ENCODE measurements around the gene CYP4F3. TPM values are rescaled to one million over a fixed set of nuclear protein-coding genes. Genes with fewer than 3 reads are reported as not detected.

CYP4F3 gene
- total RNA-seq, 4 donors from 2014 or later, result 6.3 to 9.7 (median 8.4) TPM

DNA sequence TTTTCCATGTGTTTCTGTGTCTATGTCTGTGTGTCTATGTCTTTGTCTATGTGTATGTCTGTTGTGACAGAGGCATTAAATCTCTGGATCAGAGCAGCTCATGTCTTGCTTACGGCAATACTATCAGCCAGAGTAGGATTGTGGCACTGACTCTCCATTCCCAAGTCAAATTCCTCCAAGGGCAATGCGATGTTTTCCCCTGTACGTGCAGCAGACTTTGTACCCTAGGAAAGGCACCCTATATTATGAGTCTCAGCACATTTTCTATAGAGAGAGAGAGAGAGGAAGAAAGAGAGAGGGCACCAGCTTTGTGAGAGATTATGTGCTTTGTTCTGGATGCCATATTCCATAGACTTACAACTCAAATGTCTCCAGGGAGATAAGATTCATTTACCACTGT lies 11.1 kb downstream of the CYP4F3 start:
- H3K4me3 ChIP-seq (ENCODE audit: low read depth, poor library complexity, severe bottlenecking), result no peak overlapping the region
- WGBS, 2 donors, result 65 to 82% methylated on average over 3 of the region's 3 CpGs
- TF ChIP-seq, protein P1, sequence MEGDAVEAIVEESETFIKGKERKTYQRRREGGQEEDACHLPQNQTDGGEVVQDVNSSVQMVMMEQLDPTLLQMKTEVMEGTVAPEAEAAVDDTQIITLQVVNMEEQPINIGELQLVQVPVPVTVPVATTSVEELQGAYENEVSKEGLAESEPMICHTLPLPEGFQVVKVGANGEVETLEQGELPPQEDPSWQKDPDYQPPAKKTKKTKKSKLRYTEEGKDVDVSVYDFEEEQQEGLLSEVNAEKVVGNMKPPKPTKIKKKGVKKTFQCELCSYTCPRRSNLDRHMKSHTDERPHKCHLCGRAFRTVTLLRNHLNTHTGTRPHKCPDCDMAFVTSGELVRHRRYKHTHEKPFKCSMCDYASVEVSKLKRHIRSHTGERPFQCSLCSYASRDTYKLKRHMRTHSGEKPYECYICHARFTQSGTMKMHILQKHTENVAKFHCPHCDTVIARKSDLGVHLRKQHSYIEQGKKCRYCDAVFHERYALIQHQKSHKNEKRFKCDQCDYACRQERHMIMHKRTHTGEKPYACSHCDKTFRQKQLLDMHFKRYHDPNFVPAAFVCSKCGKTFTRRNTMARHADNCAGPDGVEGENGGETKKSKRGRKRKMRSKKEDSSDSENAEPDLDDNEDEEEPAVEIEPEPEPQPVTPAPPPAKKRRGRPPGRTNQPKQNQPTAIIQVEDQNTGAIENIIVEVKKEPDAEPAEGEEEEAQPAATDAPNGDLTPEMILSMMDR (IDR thresholded peaks at IDR 0.05), result no peak
- TF ChIP-seq POLR2A (IDR thresholded peaks at IDR 0.05), result no peak
- no peak for DNase-seq (ENCODE audit: low spot score in 2 of 2)
- intact Hi-C loops (cut with DNase I; ENCODE audit: low total_unique reads), result no loop called here

DNA sequence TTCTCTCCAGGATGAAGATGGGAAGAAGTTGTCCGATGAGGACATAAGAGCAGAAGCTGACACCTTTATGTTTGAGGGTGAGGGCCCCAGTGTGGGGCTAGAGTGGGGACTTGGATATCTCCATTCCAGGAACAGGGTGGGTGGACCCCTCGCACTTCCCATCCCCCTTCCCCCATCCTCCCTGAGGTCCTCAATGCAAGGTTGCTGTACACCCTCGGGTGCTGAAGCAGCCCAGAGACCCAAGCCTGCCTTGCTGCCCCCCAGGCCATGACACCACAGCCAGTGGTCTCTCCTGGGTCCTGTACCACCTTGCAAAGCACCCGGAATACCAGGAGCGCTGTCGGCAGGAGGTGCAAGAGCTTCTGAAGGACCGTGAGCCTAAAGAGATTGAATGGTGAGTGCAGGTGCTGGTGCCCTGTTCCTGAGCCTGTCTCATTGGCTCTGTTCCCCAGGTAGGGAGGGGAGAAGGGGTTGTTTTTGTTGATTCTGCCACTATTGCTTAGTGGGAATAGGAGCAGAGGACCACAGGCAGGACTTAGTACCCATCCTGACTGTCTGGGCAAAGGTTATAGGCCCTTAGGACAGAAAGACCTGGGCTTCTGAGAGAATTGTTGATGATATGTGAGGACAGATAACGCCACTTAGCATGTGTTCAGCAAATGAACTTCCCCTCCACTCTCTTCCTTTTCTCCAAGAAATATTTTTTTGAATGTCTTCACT lies 12.0 kb downstream of the CYP4F3 start:
- WGBS, 2 donors, result 63 to 79% methylated on average over 8 of the region's 8 CpGs
- no peak for TF ChIP-seq POLR2A (IDR thresholded peaks at IDR 0.05)
- DNase-seq (ENCODE audit: low spot score in 2 of 2), result no peak
- no peak overlapping the region for H3K4me3 ChIP-seq (ENCODE audit: low read depth, poor library complexity, severe bottlenecking)
- intact Hi-C loops (cut with DNase I; ENCODE audit: low total_unique reads), result no loop called here

DNA sequence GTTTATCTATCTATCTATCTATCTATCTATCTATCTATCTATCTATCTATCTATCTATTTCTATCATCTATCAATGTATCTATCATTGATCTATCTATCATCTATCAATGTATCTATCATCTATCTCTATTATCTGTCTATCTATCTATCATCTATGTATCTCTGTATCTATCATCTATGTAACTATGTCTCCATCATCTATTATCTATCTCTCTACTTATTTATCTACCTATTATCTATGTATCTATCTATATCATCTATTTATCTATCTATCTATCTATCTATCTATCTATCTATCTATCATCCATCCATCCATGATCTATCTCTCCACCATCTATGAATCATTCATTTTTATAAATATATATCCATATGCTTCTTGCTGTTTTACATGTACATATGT lies 15.8 kb downstream of the CYP4F3 start:
- no peak overlapping the region for H3K4me3 ChIP-seq (ENCODE audit: low read depth, poor library complexity, severe bottlenecking)
- intact Hi-C loops (cut with DNase I; ENCODE audit: low total_unique reads), result no loop called here
- TF ChIP-seq, protein P1 (IDR thresholded peaks at IDR 0.05), result no peak
- TF ChIP-seq POLR2A (IDR thresholded peaks at IDR 0.05), result no peak
- DNase-seq (ENCODE audit: low spot score in 2 of 2), result no peak

DNA sequence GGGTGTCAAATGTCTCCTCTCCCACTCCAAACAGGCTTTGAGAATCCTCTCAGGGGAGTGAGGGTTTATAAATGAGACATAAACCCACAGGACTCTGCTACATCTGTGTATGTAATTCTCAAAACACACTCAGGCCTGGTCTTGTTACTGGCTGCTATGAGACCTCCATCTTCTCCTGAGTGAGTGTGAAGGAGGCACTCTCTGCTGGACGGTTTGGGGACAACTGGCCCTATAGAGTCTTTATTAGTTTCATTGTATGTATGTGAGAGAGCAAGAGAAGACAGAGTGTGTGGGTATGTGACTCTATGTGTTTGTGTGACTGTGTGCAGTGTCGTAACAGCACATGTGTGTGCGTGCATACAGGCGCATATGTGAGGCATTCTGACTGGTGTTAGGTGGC lies 22.6 kb downstream of the CYP4F3 start:
- WGBS, 2 donors, result 78 to 82% methylated on average over 4 of the region's 4 CpGs
- DNase-seq (ENCODE audit: low spot score in 2 of 2), result no peak
- no peak overlapping the region for H3K4me3 ChIP-seq (ENCODE audit: low read depth, poor library complexity, severe bottlenecking)
- intact Hi-C loops (cut with DNase I; ENCODE audit: low total_unique reads), result no loop called here
- no peak for TF ChIP-seq POLR2A (IDR thresholded peaks at IDR 0.05)
- TF ChIP-seq, protein P1 (IDR thresholded peaks at IDR 0.05), result no peak

DNA sequence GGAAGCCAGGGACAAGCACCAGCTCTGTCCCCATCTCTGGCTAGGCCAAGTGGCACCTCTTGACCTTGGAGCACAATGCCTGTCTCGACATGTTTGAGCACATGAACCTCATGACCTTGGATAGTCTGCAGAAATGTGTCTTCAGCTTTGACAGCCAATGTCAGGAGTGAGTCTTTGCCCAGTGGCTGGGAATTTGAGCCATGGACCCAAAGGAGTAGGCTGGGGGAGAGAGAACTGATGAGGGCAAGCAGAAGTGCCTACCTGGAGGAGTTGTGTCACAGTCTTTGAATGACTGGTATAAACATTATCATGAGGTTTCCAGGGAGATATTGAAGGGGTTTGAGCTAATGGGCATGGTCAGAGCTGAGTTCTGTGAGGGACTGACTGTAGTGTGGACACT lies 25.5 kb downstream of the CYP4F3 start:
- TF ChIP-seq, protein P1 (IDR thresholded peaks at IDR 0.05), result no peak
- TF ChIP-seq POLR2A (IDR thresholded peaks at IDR 0.05), result no peak
- intact Hi-C loops (cut with DNase I; ENCODE audit: low total_unique reads), result no loop called here
- H3K4me3 ChIP-seq (ENCODE audit: low read depth, poor library complexity, severe bottlenecking), result no peak overlapping the region
- DNase-seq (ENCODE audit: low spot score in 2 of 2), result no peak
- WGBS, 2 donors, result 35 to 36% methylated on average over 1 of the region's 1 CpG

DNA sequence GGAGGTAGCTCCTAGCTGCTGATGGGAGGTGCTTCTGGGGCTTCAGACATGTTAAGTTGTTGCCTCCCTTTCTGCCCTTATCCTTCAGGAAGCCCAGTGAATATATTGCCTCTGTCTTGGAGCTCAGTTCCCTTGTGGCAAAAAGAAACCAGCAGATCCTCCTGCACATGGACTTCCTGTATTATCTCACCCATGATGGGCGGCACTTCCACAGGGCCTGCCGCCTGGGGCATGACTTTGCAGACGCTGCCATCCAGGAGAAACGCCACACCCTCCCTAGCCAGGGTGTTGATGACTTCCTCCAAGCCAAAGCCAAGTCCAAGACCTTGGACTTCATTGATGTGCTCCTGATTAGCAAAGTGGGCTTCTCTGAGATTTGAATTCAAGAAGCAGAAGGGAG lies 26.2 kb downstream of the CYP4F3 start:
- DNase-seq (ENCODE audit: low spot score in 2 of 2), result no peak
- intact Hi-C loops (cut with DNase I; ENCODE audit: low total_unique reads), result no loop called here
- 13 to 52% methylated on average over 4 of the region's 4 CpGs for whole genome bisulfite sequencing, 2 donors
- no peak overlapping the region for H3K4me3 ChIP-seq (ENCODE audit: low read depth, poor library complexity, severe bottlenecking)
- TF ChIP-seq POLR2A (IDR thresholded peaks at IDR 0.05), result no peak
- TF ChIP-seq, protein P1 (IDR thresholded peaks at IDR 0.05), result no peak

Data from lower leg skin (tissue), 4 donors.